NCI-H146 treated with DMSO at 0.1 percent for 48 hours (cell line): ENCODE measurements around the gene GGACT.

Experiments
- DNase-seq: peaks from one replicate; lab custom pipeline; 2025; ENCODE audit not compliant: unreplicated experiment; lab: John Stamatoyannopoulos, UW

The GGACT gene

GRCh38 chr13:100552755-100553154 is 35.8 kb downstream of the GGACT start:
- DNase-seq = no peak

GRCh38 chr13:100549316-100549715 is 39.3 kb downstream of the GGACT start:
- DNase-seq = no peak

- DNase-seq = no peak
These were observed 40.8 kb downstream of the GGACT start for GRCh38 chr13:100547791-100548201.

- no peak for DNase-seq
These were observed 41.7 kb downstream of the GGACT start for GRCh38 chr13:100546713-100547405.

GRCh38 chr13:100545684-100546061 is 42.9 kb downstream of the GGACT start:
- DNase-seq = no peak

- DNase-seq = no peak
These were observed 43.5 kb downstream of the GGACT start for GRCh38 chr13:100544866-100545683.

- DNase-seq = no peak
These were observed 44.6 kb downstream of the GGACT start for GRCh38 chr13:100543872-100544602.

- DNase-seq = peak; percentile 3
These were observed 45.8 kb downstream of the GGACT start for GRCh38 chr13:100542826-100543156.

- no peak for DNase-seq
These were observed 46.4 kb downstream of the GGACT start for GRCh38 chr13:100541897-100542825.

- DNase-seq = no peak
These were observed 48.0 kb downstream of the GGACT start for GRCh38 chr13:100540621-100541020.

- no peak for DNase-seq
These were observed 50.6 kb downstream of the GGACT start for GRCh38 chr13:100537951-100538462.

- DNase-seq = no peak
These were observed 51.1 kb downstream of the GGACT start for GRCh38 chr13:100537486-100537885.

GRCh38 chr13:100536643-100537180 is 51.9 kb downstream of the GGACT start:
- no peak for DNase-seq

GRCh38 chr13:100535426-100536135 is 53.0 kb downstream of the GGACT start:
- DNase-seq = no peak

GRCh38 chr13:100534911-100535310 is 53.7 kb downstream of the GGACT start:
- no peak for DNase-seq

- no peak for DNase-seq
These were observed 54.3 kb downstream of the GGACT start for GRCh38 chr13:100534147-100534843.

GRCh38 chr13:100533588-100534041 is 55.0 kb downstream of the GGACT start:
- peak; percentile 69 for DNase-seq

GRCh38 chr13:100532836-100533435 is 55.7 kb downstream of the GGACT start:
- no peak for DNase-seq
